Esophagus mucosa (tissue), 1 donor: ENCODE results near the gene PTGIR. TPM values are rescaled to one million over a fixed set of nuclear protein-coding genes. Genes with fewer than 3 reads are reported as not detected.
A peak's percentile ranks its signal among the peaks of the same experiment; 100 is the strongest.

Source experiments
- ATAC-seq: fragments of 200-7000 bp; cut with Tn5 transposase; one replicate; pipeline ENCODE4 v1.9.1; 2020
- total RNA-seq: library from RNA; stranded (reverse); gene quantifications from one replicate; pipeline ENCODE4 v1.2.4, GENCODE V29; 2023
- donor health status: DM: yes; HTN: yes; CAD: no.

The PTGIR gene
- total RNA-seq, 1 donor from 2014 or later: 0.12 TPM

DNA sequence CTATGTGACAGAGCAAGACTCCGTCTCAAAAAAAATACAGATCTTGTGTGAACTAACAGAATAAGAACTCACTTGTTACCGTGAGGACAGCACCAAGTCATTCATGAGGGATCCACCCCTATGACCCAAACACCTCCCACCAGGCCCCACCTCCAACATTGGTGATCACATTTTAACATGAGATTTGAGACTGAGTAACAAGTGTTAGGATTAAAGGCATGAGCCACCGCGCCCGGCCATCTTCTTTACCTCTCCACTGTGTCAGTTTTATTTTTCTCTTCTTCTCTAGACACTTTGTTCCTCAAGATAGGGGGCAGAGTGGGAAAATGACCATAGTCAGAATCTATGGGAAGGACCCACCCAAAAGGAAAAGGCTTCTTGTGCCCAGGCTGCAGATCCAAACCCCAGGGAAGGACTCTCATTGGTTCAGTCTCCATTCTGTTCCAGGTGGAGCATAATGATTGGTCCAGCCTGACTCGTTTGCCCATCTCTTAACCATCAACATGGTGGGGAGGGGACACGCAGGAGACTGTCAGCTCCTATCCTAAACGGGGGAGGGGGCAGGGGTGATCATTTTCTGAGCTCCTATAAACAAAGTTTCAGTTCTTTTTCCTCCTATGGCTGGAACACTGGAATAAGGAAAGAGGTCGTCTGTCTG is 25.0 kb downstream of the PTGIR start:
- no peak for ATAC-seq

DNA sequence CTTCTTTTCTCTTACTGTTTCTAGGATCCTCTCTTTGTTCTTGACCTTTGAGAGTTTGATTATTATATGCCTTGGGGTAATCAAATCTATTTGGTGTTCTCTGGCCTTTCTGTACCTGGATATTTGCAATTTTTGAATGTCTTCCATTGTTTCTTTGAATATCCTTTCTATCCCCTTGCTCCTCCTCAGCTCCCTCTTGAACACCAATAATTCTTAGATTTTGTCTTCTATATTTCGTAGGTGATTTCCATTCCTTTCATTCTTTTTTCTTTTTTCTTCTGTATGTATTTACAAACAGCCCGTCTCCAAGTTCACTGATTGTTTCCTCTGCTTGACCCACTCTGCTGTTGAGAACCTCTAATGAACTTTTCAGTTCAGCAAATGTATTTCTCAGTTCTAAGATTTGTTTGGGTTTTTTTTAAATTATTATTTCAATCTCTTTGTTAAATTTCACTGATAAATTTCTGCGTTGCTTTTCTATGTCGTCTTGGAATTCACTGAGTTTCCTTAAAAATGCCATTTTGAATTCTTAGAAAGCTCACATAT is 26.4 kb downstream of the PTGIR start:
- no peak for ATAC-seq

DNA sequence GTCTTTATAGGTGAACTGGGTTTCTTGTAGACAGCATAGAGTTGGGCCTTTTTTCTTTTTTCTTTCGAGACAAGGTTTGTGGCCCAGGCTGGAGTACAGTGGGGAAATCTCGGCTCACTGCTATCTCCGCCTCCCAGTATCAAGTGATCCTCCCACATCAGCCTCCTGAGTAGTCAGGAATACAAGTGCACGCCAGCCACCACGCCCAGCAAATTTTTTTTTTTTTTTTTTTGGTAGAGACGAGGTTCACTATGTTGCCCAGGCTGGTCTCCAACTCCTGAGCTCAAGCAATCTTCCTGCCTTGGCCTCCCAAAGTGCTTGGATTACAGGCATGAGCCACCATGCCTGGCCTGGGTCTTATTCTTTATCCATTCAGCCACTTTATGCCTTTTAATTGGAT is 28.9 kb downstream of the PTGIR start:
- ATAC-seq: no peak

DNA sequence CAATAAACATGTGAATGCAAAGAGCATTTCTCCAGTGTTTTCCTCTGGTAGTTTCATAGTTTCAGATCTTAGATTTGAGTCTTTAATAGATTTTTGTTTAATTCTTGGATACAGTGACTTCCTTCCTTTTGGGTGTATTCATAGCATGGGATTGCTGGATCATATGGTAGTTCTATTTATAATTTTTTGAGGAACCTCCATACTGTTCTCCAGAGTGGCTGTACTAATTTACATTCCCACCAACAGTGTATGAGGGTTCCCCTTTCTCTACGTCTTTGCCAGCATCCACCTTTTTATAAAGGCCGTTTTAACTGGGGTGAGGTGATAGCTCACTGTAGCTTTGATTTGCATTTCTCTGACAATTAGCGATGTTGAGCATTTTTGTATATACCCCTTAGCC is 33.0 kb downstream of the PTGIR start:
- no peak for ATAC-seq

DNA sequence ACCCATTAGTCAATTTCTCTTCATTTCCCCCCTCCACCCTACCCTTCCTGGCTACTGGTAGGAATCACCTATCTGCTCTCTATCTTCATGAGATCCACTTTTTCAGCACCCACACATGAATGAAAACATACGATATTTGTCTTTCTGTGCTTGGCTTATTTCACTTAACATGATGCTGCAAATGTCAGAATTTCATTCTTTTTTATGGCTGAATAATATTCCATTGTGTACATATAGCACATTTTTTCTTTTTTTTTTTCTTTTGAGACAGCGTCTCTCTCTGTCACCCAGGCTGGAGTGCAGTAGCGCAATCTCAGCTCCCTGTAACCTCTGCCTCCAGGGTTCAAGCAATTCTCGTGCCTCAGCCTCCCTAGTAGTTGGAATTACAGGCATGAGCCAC is 33.6 kb downstream of the PTGIR start:
- no peak for ATAC-seq

DNA sequence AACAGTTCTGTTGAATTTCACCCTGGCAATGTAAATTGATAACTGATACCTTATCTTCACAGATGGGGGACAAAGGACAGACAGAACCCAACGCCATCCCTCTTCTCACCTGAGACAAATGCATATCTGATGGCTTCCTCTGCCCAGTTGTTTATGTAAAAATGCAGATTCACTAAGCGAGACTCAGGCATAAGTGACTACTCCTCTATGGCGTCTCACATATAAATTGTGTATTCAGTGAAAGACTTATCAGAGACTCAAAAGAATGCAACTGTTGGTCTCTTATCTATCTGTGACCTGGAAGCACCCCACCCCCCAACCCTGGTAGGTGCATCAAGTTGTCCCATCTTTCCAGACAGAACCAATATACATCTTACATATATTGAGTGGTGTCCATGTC is 37.0 kb downstream of the PTGIR start:
- ATAC-seq: no peak

DNA sequence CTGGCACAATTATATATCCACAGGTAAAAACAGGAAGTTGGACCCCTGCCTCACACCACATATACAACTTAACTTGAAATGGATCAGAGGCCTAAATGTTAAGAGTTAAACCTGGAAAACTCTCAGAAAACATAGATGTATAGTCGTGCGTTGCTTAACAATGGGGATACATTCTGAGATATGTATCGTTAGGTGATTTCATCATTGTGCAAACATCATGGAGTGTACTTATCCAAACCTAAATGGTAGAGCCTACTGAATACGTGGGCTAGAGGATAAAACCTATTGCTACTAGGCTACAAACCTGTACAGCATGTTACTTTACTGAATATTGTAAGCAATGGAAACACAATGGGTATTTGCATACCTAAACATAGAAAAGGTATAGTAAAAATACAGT is 38.6 kb downstream of the PTGIR start:
- ATAC-seq: no peak

DNA sequence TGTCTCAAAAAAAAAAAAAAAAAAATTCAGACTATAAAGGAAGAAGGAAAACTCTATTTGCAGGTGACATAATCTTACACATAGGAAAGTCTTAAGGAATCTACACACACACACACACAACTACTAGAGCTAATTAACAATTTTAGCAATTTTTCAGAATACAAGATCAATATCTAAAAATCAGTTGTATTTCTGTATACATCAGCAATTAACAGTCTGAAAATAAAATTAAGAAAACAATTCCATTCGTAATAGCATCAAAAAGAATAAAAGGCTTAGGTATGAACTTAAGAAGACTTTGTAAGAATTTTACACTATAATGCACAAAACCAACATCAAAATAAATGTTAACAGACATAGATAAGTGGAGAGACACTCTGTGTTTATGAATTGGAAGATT is 39.4 kb downstream of the PTGIR start:
- no peak for ATAC-seq

DNA sequence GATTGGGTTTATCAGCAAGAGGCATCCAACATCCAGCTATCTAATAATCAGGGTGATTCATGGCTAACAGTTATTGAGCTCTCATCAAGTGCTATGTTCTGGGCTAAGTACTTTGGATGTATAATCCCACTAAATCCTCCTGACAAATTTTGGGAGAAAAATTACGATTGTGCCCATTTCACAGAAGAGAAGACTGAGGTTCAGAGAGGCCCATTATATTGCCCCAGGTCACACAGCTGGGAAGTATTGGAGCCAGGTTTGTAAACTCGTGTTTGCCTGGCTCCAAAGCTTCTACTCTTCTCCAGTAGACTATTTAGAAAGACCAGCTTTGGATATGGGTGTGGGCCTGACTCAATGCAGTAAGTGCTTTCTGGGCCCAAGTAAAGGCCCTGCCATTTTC is 44.6 kb downstream of the PTGIR start:
- ATAC-seq: no peak

DNA sequence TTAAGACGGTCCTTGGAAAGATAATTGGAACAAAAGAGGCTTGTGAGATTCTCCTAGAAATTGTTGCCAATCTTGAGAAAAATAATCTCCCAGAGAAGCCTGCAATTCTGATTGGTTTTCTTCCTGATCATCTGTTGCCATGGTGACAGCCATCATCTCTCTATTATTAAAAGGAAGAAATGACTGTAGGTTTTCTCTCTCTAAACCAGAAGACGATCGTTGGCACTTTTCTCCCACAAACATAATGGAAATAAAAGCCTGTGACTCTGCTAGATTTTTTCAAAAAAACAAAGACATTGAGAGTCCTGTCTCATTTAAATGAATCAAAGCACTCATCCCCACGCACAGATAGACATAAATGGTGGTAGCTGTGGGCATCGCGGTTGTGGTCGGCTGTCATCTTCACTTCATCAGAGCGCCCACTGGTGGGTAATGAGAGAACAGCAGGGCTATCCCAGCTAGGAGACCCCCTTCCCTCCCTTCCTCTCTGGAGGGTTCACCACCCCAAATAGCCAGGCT is 45.5 kb downstream of the PTGIR start:
- no peak for ATAC-seq

DNA sequence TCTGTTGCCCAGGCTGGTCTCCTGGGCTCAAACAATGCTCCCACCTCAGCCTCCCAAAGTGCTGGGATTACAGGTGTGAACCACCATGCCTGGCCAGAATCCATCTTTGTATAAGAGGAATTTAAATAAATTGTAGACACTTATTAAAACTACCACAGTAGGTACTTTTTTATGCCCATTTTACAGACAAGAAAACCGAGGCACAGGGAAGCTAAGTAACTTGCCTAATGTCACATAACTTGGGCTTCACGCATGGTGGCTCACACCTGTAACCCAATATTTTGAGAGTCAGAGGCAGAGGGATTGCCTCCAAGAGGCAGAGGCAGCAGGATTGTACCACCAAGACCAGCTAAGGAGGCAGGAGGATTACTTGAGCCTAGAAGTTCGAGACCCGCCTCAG is 46.4 kb downstream of the PTGIR start:
- ATAC-seq: no peak

DNA sequence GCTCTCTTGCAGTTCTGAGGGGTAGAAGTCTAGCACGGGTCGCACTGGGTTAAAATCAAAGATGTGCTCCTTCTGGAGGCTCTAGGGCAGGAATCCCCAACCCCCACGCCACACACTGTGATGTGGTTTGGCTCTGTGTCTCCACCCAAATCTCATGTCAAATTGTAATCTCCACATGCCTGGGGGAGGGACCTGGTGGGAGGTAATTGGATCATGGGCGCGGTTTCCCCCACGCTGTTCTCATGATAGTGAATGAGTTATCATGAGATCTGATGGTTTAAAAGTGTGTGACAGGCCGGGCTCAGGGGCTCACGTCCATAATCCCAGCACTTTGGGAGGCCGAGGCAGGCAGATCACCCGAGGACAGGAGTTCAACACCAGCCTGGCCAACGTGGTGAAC is 50.4 kb downstream of the PTGIR start:
- no peak for ATAC-seq

DNA sequence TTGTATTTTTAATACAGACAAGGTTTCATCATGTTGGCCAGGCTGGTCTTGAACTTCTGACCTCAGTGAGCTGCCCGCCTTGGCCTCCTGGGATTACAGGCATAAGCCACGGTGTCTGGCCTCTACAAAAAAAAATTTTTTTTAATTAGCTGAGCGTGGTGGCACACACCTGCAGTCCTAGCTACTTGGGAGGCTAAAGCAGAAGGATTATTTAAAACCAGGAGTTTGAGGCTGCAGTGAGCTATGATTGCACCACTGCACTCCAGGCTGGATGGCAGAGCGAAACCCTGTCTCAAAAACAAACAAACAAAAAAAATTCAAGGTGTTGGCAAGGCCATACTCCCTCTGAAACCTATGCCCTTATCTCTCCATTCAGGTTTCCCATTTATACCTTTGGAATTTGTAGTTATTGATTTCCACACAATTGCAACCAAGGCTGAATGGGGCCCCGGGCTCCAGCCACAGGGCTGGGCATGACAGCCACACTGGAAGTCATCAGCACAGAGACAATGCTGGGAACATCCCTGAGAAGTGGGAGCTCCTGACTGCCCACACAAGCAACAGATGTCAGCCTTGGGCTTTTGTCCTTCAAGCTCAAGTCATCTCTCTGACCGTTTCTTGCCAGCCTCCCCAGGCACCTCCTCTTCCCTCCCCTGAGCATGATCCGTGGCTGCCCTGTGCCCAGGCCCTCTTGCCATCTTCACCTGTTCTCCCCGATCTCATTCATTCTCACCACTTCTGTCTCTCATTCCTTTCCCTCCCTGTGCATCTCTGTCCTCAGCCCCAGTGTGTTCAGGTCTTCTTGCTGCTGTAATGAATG is 51.0 kb downstream of the PTGIR start:
- no peak for ATAC-seq

DNA sequence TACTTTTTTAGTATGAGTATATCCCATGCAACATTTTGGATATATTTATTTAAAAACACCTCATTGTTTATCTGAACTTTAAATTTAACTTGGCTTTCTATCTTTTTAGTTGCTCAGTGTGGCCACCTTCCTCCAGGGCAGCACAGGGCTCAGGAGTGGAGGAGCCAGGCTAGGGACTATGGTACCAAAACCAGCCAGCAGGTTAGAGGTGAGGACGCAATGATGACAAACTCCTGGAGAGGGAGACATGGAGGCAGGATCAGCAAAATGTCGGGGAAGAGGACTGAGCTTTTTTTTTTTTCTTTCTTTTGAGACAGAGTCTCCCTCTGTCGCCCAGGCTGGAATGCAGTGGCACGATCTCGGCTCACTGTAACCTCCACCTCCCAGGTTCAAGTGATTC is 53.4 kb downstream of the PTGIR start:
- peak; percentile 49 for ATAC-seq

Other genes with a start within 250 kb of the PTGIR start
- gene CCDC8, start 211.5 kb downstream of the PTGIR start, total RNA-seq: 0.80 TPM
- gene PNMA8C, start 196.2 kb downstream of the PTGIR start, total RNA-seq: not detected
- 0.12 TPM for gene PNMA8A, start 153.5 kb downstream of the PTGIR start, total RNA-seq
- 0.08 TPM for gene PNMA8B, start 129.2 kb downstream of the PTGIR start, total RNA-seq
- 109 TPM for gene CALM3, start 23.8 kb downstream of the PTGIR start, total RNA-seq
- gene GNG8, start 11.1 kb upstream of the PTGIR start, total RNA-seq: not detected
- 0.32 TPM for gene DACT3, start 36.1 kb upstream of the PTGIR start, total RNA-seq
- gene PRKD2, start 92.0 kb upstream of the PTGIR start, total RNA-seq: 31.4 TPM
- gene FKRP, start 121.0 kb upstream of the PTGIR start, total RNA-seq: 7.8 TPM
- 44.5 TPM for gene STRN4, start 121.4 kb upstream of the PTGIR start, total RNA-seq
- 113 TPM for gene SLC1A5, start 163.5 kb upstream of the PTGIR start, total RNA-seq
- gene AP2S1, start 225.8 kb upstream of the PTGIR start, total RNA-seq: 206 TPM
- gene ARHGAP35, start 235.9 kb upstream of the PTGIR start, total RNA-seq: 33.0 TPM